ENCODE measurements around the gene BRD3. TPM values are rescaled to one million over a fixed set of nuclear protein-coding genes. Genes with fewer than 3 reads are reported as not detected.
A peak's percentile ranks its signal among the peaks of the same experiment; 100 is the strongest.
"Not testable (repeated sequence)": the region's sequence is repeated elsewhere in the genome, so short reads cannot be mapped to it uniquely, and the experiment has no call there.

The BRD3 gene
- total and polyA plus RNA-seq, 12 donors = 8.4 to 73.1 (median 20.4) TPM

DNA sequence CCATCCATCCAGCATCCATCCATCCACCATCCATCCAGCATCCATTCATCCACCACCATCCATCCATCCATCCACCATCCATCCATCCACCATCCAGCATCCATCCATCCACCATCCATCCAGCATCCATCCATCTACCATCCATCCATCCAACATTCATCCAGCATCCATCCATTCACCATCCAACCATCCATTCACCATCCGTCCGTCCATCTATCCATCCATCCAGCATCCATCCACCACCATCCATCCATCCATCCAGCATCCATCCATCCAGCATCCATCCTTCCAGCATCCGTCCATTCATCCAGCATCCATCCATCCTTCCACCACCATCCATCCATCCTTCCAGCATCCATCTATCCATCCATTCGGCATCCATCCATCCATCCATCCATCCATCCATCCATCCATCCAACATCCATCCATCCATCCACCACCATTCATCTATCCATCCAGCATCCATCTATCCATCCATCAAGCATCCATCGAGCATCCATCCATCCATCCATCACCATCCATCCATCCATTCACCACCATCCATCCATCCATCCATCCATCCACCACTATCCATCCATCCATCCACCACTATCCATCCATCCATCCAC, 35.7 kb upstream of the BRD3 start:
- no peak overlapping the region for H3K27ac ChIP-seq
- no peaks in the 10 kb centered on the region for H3K4me1 ChIP-seq (replicated peaks in 1 of 2)
- no peak overlapping the region for H3K4me3 ChIP-seq
- H3K9me3 ChIP-seq (replicated peaks in 1 of 3) = no peaks in the 10 kb centered on the region
- no peak for DNase-seq
- H3K27me3 ChIP-seq = peaks cover 4% of the 10 kb centered on the region
- 65 to 69% (median 66%) methylated on average over 5 of the region's 5 CpGs for WGBS, 4 donors
- H3K36me3 ChIP-seq (replicated peaks in 1 of 2) = no peaks in the 10 kb centered on the region
- TF ChIP-seq CTCF (IDR thresholded peaks at IDR 0.05) (no peak), POLR2A (IDR thresholded peaks at IDR 0.05) (no peak)
- intact Hi-C loops (cut with DNase I) = no loop called here

DNA sequence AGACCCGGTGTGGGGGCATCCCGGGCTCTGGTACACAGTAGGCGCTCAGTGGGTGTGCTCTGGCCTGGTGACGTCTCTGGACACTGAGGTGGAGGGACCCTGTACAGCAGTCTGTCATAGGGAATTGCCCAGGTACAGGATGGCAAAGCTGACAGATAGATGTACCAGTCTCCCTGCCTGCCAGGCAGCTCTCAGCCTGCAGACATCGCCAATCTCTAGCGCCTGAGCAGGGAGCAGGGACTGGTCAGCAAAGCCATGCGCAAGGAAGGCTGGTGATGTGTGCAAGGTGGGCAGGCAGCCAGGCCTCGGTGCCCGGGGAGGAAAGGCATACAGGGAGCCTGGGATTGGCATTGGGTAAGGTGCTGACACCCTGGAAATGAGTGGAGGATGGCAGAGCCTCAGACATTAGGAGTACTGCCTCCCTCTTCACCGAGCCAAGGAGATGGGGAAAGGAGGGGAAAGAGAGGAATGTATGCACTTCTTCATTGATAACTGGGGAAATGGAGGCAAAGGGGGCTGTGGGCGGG, 33.9 kb upstream of the BRD3 start:
- H3K4me1 ChIP-seq (replicated peaks in 1 of 2) = no peaks in the 10 kb centered on the region
- H3K4me3 ChIP-seq = no peak overlapping the region
- H3K36me3 ChIP-seq (replicated peaks in 1 of 2) = no peaks in the 10 kb centered on the region
- intact Hi-C loops (cut with DNase I) = no loop called here
- no peaks in the 10 kb centered on the region for H3K9me3 ChIP-seq (replicated peaks in 1 of 3)
- peak in 2 of 7 donors; percentile 12 to 15 for DNase-seq
- 56 to 69% (median 63%) methylated on average over 11 of the region's 11 CpGs for WGBS, 4 donors
- H3K27ac ChIP-seq = no peak overlapping the region
- TF ChIP-seq CTCF (IDR thresholded peaks at IDR 0.05) (no peak), POLR2A (IDR thresholded peaks at IDR 0.05) (no peak)
- peaks cover 4% of the 10 kb centered on the region for H3K27me3 ChIP-seq

GRCh38 chr9:134101133-134101532, 33.3 kb upstream of the BRD3 start:
- H3K4me1 ChIP-seq (replicated peaks in 1 of 2); H3K4me3 ChIP-seq; H3K9me3 ChIP-seq (replicated peaks in 1 of 3); H3K27ac ChIP-seq; H3K27me3 ChIP-seq; intact Hi-C loops (cut with DNase I); H3K36me3 ChIP-seq (replicated peaks in 1 of 2); DNase-seq: not testable (repeated sequence)
- WGBS, 4 donors = 65 to 77% (median 70%) methylated on average over 6 of the region's 6 CpGs

DNA sequence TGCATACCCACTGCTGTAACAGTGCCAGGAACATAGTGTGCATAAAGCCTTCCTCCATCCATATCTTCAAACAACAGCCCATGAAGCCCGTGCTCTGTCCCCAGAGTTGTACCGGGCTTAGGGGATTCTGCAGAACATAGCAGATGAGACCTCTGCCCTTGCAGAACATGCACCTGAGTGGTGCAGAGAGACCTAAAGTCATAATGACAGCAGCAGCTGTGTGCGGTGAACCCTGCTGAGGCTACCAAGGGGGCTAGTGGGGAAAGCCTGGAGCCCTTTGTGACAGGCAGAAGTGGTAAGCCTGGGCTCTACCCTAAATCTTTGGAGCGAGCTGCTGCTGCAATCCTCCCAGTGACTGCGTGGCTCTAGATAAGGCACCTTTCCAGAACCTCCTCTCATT, 32.2 kb upstream of the BRD3 start:
- intact Hi-C loops (cut with DNase I) = no loop called here
- 71 to 93% (median 81%) methylated on average over 2 to 5 of the region's 5 CpGs for WGBS, 4 donors

More for the DNA sequence above, 32.2 kb upstream of the BRD3 start:
- H3K4me3 ChIP-seq = no peak overlapping the region
- no peaks in the 10 kb centered on the region for H3K36me3 ChIP-seq (replicated peaks in 1 of 2)
- TF ChIP-seq CTCF (IDR thresholded peaks at IDR 0.05) = no peak
- TF ChIP-seq POLR2A (IDR thresholded peaks at IDR 0.05) = no peak
- no peaks in the 10 kb centered on the region for H3K9me3 ChIP-seq (replicated peaks in 1 of 3)
- no peak overlapping the region for H3K27ac ChIP-seq
- no peak for DNase-seq
- no peaks in the 10 kb centered on the region for H3K4me1 ChIP-seq (replicated peaks in 1 of 2)
- peaks cover 2% of the 10 kb centered on the region for H3K27me3 ChIP-seq

All from adrenal gland (tissue), 12 donors.